Erythroblast (primary cell): ENCODE measurements around the gene DPYSL4.

ENCODE experiments used
- DNase-seq, 2 experiments: peaks; one replicate each; lab custom pipeline; 2025; lab: John Stamatoyannopoulos, UW
- GATA1 ChIP-seq: IDR thresholded peaks from 2 replicates; pipeline ENCODE4 v1.6.1; 2011; ENCODE audit warnings: low read depth, mild to moderate bottlenecking, control low read depth, low read length, moderate library complexity
- POLR2A ChIP-seq: IDR thresholded peaks from 2 replicates; pipeline ENCODE4 v1.6.1; 2011; ENCODE audit warnings: mild to moderate bottlenecking, low read length

DPYSL4 gene

GRCh38 chr10:132175907-132176581 is 10.7 kb upstream of the DPYSL4 start:
- TF ChIP-seq POLR2A (no peak), GATA1 (no peak)
- DNase-seq: no peak

GRCh38 chr10:132176623-132177500 is 9.9 kb upstream of the DPYSL4 start:
- TF ChIP-seq GATA1 (no peak), POLR2A (no peak)
- no peak for DNase-seq

GRCh38 chr10:132178046-132178445 is 8.7 kb upstream of the DPYSL4 start:
- DNase-seq: no peak
- TF ChIP-seq GATA1 (no peak), POLR2A (no peak)

- no peak for DNase-seq
- no peak for TF ChIP-seq POLR2A
- no peak for TF ChIP-seq GATA1
Observed at GRCh38 chr10:132178672-132179545, 7.8 kb upstream of the DPYSL4 start.

GRCh38 chr10:132179551-132180392 is 7.0 kb upstream of the DPYSL4 start:
- no peak for TF ChIP-seq GATA1
- TF ChIP-seq POLR2A: no peak
- DNase-seq: no peak

- DNase-seq: no peak
- TF ChIP-seq GATA1 (no peak), POLR2A (no peak)
Observed at GRCh38 chr10:132180736-132181135, 6.0 kb upstream of the DPYSL4 start.

GRCh38 chr10:132181691-132182425 is 4.9 kb upstream of the DPYSL4 start:
- DNase-seq: no peak
- TF ChIP-seq GATA1: no peak
- TF ChIP-seq POLR2A: no peak

- no peak for TF ChIP-seq POLR2A
- TF ChIP-seq GATA1: no peak
- no peak for DNase-seq
Observed at GRCh38 chr10:132182591-132182990, 4.2 kb upstream of the DPYSL4 start.

GRCh38 chr10:132183046-132183445 is 3.7 kb upstream of the DPYSL4 start:
- TF ChIP-seq GATA1 (no peak), POLR2A (no peak)
- no peak for DNase-seq

GRCh38 chr10:132184816-132185593 is 1.7 kb upstream of the DPYSL4 start:
- DNase-seq: no peak
- TF ChIP-seq GATA1 (no peak), POLR2A (no peak)

- TF ChIP-seq GATA1 (no peak), POLR2A (no peak)
- peak; percentile 21 to 24 for DNase-seq
Observed at GRCh38 chr10:132185601-132186487, 904 bp upstream of the DPYSL4 start.
